GM23248 (cell line): ENCODE measurements around the gene STK11IP.

Experiments used
- EZH2 ChIP-seq: fragments of 200-600 bp; sonication (generic); IDR thresholded peaks from 2 replicates; pipeline ENCODE4 v1.6.1; 2018; ENCODE audit warnings: antibody characterized with exemption, mild to moderate bottlenecking; ENCODE audit not compliant: insufficient read depth, poor library complexity, severe bottlenecking
- EZH2phosphoT487 ChIP-seq: fragments of 200-600 bp; sonication (generic); IDR thresholded peaks from 2 replicates; pipeline ENCODE4 v1.6.1; 2018; ENCODE audit warnings: antibody characterized with exemption, moderate library complexity, mild to moderate bottlenecking, low read depth; ENCODE audit not compliant: insufficient read depth

GRCh38 chr2:219593154-219593553 is 4.5 kb upstream of the STK11IP start:
- TF ChIP-seq EZH2 (no peak), EZH2phosphoT487 (no peak)
